GM10266 (cell line): ENCODE measurements around the gene AURKAIP1.

Experiments
- DNase-seq: peaks from one replicate; pipeline ENCODE4 v3.0.0; 2012; ENCODE audit errors: extremely low spot score
- TF ChIP-seq, protein P1 (sequence below): IDR thresholded peaks from 2 replicates; pipeline ENCODE4 v1.5.1; 2012; ENCODE audit warnings: mild to moderate bottlenecking, low read depth; ENCODE audit not compliant: control insufficient read depth, insufficient read depth; ENCODE audit errors: missing control alignments

The AURKAIP1 gene

DNA sequence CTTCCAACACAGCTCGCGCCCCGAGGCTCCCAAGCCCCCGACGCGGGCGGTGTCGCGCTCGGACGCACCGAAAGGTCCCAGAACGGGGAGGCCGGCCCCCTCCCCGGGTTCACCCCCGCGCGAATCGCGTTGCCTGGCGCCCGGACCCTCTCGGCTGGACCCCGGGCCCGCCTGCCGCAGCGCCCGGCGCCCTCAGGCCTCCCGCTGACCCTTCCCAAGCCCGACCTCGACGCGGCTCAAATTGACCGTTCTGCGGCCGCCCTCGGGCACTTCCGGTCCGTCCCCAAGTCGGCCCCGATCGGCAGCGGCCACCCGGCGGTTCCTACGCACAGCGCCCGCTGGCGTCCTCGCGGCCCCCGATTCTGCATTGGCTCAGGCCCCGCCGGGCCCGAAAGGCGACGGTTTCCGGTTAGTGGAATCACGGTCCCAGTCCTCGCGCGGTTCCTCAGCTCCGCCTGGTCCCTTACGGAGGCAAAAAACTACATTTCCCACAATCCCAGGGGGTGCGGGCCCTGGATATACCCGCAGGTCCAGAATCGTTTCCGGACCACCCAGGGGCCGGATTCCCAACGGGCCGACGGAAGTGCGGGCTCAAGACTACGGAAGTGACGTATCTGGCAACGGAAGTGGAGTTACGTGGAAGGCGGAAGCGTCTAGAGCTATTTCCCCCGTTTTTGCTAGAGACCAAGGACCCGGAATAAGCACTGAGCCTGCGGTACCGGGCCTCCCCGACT lies at the start of gene AURKAIP1:
AURKAIP1 (minus strand) TSS at position 279 of the 734 bp plus-strand sequence. CDS start 451 bp downstream, outside the sequence.
- DNase-seq: peak; percentile 99
- TF ChIP-seq, protein P1, sequence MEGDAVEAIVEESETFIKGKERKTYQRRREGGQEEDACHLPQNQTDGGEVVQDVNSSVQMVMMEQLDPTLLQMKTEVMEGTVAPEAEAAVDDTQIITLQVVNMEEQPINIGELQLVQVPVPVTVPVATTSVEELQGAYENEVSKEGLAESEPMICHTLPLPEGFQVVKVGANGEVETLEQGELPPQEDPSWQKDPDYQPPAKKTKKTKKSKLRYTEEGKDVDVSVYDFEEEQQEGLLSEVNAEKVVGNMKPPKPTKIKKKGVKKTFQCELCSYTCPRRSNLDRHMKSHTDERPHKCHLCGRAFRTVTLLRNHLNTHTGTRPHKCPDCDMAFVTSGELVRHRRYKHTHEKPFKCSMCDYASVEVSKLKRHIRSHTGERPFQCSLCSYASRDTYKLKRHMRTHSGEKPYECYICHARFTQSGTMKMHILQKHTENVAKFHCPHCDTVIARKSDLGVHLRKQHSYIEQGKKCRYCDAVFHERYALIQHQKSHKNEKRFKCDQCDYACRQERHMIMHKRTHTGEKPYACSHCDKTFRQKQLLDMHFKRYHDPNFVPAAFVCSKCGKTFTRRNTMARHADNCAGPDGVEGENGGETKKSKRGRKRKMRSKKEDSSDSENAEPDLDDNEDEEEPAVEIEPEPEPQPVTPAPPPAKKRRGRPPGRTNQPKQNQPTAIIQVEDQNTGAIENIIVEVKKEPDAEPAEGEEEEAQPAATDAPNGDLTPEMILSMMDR: peak; percentile 38

DNA sequence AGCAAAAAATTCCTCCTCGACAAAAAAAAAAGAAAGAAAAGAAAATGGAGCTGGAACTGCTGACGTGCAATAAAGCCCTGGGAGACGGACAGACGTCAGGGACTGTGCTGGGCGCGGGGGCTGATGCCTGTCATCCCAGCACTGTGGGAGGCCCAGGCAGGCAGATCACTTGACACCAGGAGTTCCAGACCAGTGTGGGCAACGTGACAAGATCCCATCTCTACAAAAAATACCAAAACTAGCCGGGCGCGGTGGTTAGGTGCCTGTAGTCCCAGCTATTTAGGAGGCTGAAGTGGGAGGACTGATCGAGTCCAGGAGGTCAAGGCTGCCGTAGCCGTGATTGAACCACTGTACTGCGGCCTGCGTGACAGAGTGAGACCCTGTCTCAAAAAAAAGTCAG lies 49.7 kb upstream of the AURKAIP1 start:
- TF ChIP-seq, protein P1: no peak

DNA sequence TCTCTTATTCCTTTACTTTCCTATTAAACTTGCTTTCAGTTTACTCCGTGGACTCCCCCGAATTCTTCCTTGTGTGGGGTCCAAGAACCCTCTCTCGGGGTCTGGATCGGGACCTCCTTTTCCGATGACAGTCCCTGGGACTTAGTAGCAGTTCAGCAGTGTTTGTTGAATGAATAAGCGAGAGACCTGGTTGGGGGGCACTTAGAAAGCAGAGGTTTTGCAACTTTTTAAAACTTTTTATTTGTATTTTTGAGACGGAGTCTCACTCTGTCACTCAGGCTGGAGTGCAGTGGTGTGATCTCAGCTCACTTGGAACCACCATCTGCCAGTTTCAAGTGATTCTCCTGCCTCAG lies 48.2 kb upstream of the AURKAIP1 start:
- DNase-seq: no peak
- TF ChIP-seq, protein P1: no peak

More for the DNA sequence above, 49.7 kb upstream of the AURKAIP1 start:
- DNase-seq: no peak

DNA sequence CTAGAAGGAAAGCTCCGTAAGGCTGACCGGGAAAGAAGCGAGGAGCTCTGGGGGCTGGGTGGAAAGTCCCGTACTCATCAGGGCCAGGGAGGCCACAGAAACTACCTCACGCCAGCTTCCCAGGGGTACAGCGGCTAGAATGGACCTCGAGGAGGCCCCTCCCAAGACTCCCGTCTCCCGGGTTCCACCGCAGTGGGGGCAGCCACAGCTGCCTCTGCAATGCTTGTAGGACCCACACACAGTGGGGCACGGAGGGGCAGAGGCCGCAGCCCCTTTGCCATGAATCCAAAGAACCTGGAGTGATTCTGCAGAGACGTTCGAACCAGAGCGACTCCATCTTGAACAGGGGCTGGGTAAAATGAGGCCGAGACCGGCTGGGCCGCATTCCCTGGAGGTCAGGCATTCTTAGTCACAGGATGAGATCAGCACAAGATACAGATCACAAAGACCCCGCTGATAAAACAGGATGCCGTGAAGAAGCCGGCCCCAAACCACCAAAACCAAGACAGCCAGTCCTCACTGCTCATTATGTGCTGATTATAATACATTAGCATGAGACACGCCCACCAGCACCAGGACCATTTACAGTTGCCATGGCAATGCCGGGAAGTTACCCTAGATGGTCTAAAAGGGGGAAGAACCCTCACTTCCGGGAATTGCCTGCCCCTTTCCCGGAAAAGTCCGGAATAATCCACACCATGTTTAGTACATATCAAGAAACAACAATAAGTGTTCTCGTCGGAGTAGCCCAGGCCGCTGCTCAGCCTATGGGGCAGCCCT lies 47.6 kb upstream of the AURKAIP1 start:
- TF ChIP-seq, protein P1: no peak
- DNase-seq: peak; percentile 40

DNA sequence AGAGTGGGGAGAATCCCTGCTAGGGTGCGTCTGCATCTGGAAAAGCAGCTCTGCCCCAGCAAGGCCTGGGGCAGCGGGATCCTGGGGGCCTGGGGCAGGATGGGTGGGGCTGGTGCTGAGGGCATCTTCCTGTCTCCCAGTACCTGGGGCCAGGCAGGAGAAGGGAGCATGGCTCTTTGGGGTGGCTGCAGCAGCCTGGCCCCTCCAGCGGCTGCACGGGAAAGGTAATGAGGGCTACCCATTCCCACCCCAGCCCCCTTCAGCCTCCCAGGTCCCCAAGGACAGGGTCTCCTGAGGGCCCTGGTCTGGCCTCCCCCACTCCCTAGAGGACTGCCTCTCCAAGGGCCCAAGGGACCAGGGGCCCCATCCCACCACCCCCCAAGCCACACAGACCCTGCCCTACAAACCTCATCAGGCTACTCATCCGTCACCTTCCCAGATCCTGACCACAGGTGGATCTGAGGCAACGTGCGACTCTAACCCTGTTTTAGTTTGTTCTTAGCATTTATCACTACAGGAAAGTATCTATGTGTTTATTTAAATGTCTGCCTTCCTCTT lies 47.0 kb upstream of the AURKAIP1 start:
- TF ChIP-seq, protein P1: no peak
- DNase-seq: peak; percentile 28

DNA sequence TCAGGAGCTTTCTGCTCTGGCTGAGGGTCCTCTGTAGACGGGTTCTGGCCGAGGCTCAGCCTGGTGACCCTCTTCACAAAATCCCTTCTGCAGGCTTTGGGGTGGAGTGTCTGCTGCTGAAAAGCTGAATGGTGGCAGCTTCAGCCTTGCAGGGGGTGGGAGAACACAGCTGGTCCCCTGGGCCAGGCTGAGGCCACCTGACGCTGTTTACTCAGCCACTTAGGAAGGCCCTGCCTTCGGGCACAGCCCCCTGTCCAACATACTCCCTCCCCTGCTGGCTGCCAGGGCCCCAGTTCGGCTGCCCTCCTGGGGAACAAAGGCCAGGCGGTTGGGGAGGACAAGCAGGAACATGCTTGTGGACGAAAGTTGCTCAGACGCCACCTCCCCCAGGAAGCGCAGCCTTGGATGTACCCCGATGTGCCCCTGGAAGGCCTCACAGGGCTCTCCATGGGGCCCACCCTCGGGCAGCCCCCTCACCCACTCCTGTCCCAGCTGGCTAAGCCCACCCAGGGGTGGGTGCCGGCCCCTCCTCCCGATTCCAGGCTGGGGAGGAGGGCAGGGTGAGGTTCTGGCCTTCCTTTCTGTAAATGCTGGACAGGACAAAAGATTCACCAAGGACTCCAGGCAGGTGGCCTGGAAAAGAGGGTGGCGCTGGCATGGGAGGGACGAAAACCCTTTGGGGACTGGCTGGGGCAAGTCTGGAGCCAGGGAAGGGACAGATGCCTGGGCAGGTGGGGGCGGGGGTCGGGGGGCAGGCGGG lies 46.3 kb upstream of the AURKAIP1 start, which contains the start of gene ANKRD65:
ANKRD65 (minus strand) TSS at position 130 of the 760 bp plus-strand sequence. CDS start 271 bp downstream, outside the sequence.
- TF ChIP-seq, protein P1: no peak
- DNase-seq: peak; percentile 21
